Activated CD4-positive, alpha-beta T cell treated with anti-CD3 and anti-CD28 coated beads, Interleukin-2, amount 50 U/mL, for 1 hour (primary cell): ENCODE results near the gene EPHB2.

Experiments used
- DNase-seq: peaks from one replicate; pipeline ENCODE4 v3.0.0-alpha.2; 2020

EPHB2 gene

GRCh38 chr1:22893292-22893691 lies 182.7 kb downstream of the EPHB2 start:
- DNase-seq, result no peak

- no peak for DNase-seq
These were observed 184.7 kb downstream of the EPHB2 start for GRCh38 chr1:22895357-22895756.

- no peak for DNase-seq
These were observed 185.5 kb downstream of the EPHB2 start for GRCh38 chr1:22896184-22896583.

GRCh38 chr1:22900451-22900850 lies 189.8 kb downstream of the EPHB2 start:
- no peak for DNase-seq

GRCh38 chr1:22903113-22903512 lies 192.5 kb downstream of the EPHB2 start:
- DNase-seq, result no peak

GRCh38 chr1:22906968-22907367 lies 196.3 kb downstream of the EPHB2 start:
- no peak for DNase-seq

GRCh38 chr1:22907528-22907927 lies 196.9 kb downstream of the EPHB2 start:
- no peak for DNase-seq

GRCh38 chr1:22908880-22909426 lies 198.3 kb downstream of the EPHB2 start:
- no peak for DNase-seq

GRCh38 chr1:22910286-22910685 lies 199.6 kb downstream of the EPHB2 start:
- DNase-seq, result no peak

GRCh38 chr1:22910986-22911651 lies 200.5 kb downstream of the EPHB2 start:
- no peak for DNase-seq

- DNase-seq, result no peak
These were observed 201.7 kb downstream of the EPHB2 start for GRCh38 chr1:22912311-22912710.

GRCh38 chr1:22913421-22914141 lies 202.9 kb downstream of the EPHB2 start:
- DNase-seq, result no peak

GRCh38 chr1:22914156-22914555 lies 203.5 kb downstream of the EPHB2 start:
- no peak for DNase-seq

GRCh38 chr1:22914633-22915217 lies 204.1 kb downstream of the EPHB2 start:
- DNase-seq, result no peak

GRCh38 chr1:22915231-22915630 lies 204.6 kb downstream of the EPHB2 start:
- DNase-seq, result no peak

- no peak for DNase-seq
These were observed 205.3 kb downstream of the EPHB2 start for GRCh38 chr1:22915816-22916470.

- no peak for DNase-seq
These were observed 205.8 kb downstream of the EPHB2 start for GRCh38 chr1:22916471-22916820.

GRCh38 chr1:22917989-22918388 lies 207.3 kb downstream of the EPHB2 start:
- DNase-seq, result no peak

GRCh38 chr1:22918644-22919043 lies 208.0 kb downstream of the EPHB2 start:
- no peak for DNase-seq

- no peak for DNase-seq
These were observed 208.8 kb downstream of the EPHB2 start for GRCh38 chr1:22919341-22920025.

GRCh38 chr1:22920026-22920733 lies 209.5 kb downstream of the EPHB2 start:
- no peak for DNase-seq

- no peak for DNase-seq
These were observed 210.3 kb downstream of the EPHB2 start for GRCh38 chr1:22920734-22921451.
